CD4-positive, alpha-beta T cell (primary cell): ENCODE measurements around the gene PCDHGA2. TPM values are rescaled to one million over a fixed set of nuclear protein-coding genes. Genes with fewer than 3 reads are reported as not detected.
"Not testable (repeated sequence)": the region's sequence is repeated elsewhere in the genome, so short reads cannot be mapped to it uniquely, and the experiment has no call there.

ENCODE experiments used
- ATAC-seq: fragments of 200-7000 bp; cut with Tn5 transposase; one replicate; pipeline ENCODE4 v1.10.0; 2022; ENCODE audit warnings: mild to moderate bottlenecking; ENCODE audit not compliant: poor library complexity
- CTCF ChIA-PET: fragments of 350-600 bp; sonication (Branson Sonifier 250); formaldehyde crosslinking; loops from one replicate; lab custom pipeline; 2021; ENCODE audit warnings: antibody characterized with exemption, inconsistent platforms; lab: Charles Lee
- POLR2A ChIA-PET: fragments of 350-600 bp; sonication (Branson Sonifier 250); formaldehyde crosslinking; loops from one replicate; lab custom pipeline; 2021; ENCODE audit warnings: antibody characterized with exemption, inconsistent platforms; lab: Charles Lee
- DNase-seq, 14 experiments: peaks; one replicate each; pipeline ENCODE4 v3.0.0-alpha.2; 2013 to 2020; ENCODE audit warnings: mixed read lengths in 2 of 14
- H3K27ac ChIP-seq, 2 donors: one replicate each; pipeline versions ENCODE4 v1.5.1 to v1.7.0; 2013; ENCODE audit warnings: low read length in 2 of 2, low read depth in 1 of 2, mild to moderate bottlenecking in 1 of 2
- H3K27me3 ChIP-seq, 2 experiments: 1 replicate in 1 of 2; 2 replicates in 1 of 2; pipeline versions ENCODE4 v1.6.1 to v1.7.0; 2013; ENCODE audit warnings: low read length in 2 of 2, control low read depth in 1 of 2, mild to moderate bottlenecking in 1 of 2, moderate library complexity in 1 of 2; ENCODE audit not compliant: insufficient read depth in 2 of 2, control insufficient read depth in 1 of 2
- H3K36me3 ChIP-seq: one replicate; pipeline ENCODE4 v1.6.1; 2013; ENCODE audit warnings: low read length, control low read depth; ENCODE audit not compliant: insufficient read depth
- H3K4me1 ChIP-seq: one replicate; pipeline ENCODE4 v1.6.1; 2013; ENCODE audit warnings: low read length, control low read depth; ENCODE audit not compliant: insufficient read depth
- H3K4me3 ChIP-seq: one replicate; pipeline ENCODE4 v1.5.1; 2013; ENCODE audit warnings: mild to moderate bottlenecking, low read length, moderate library complexity
- H3K9me3 ChIP-seq, 2 experiments: 1 replicate in 1 of 2; 2 replicates in 1 of 2; pipeline versions ENCODE4 v1.6.1 to v1.7.0; 2013; ENCODE audit warnings: low read length in 2 of 2, mild to moderate bottlenecking in 2 of 2, control low read depth in 1 of 2, moderate library complexity in 1 of 2; ENCODE audit not compliant: control insufficient read depth in 1 of 2, insufficient read depth in 1 of 2
- H3K27ac Mint-ChIP-seq: one replicate; pipeline ENCODE4 v1.8.0; 2020; ENCODE audit warnings: mixed read lengths
- H3K27me3 Mint-ChIP-seq: one replicate; pipeline ENCODE4 v1.8.0; 2021; ENCODE audit warnings: mixed read lengths
- H3K36me3 Mint-ChIP-seq: one replicate; pipeline ENCODE4 v1.8.0; 2021; ENCODE audit warnings: low read depth, mixed read lengths
- H3K4me1 Mint-ChIP-seq: one replicate; pipeline ENCODE4 v1.8.0; 2021; ENCODE audit warnings: low read depth, mixed read lengths
- H3K4me3 Mint-ChIP-seq: one replicate; pipeline ENCODE4 v1.8.0; 2020; ENCODE audit warnings: mild to moderate bottlenecking, mixed read lengths
- H3K9me3 Mint-ChIP-seq: one replicate; pipeline ENCODE4 v1.8.0; 2020; ENCODE audit warnings: mixed read lengths
- intact Hi-C, 2 experiments: fragments of 100-400 bp; cut with DNase I in 1 of 2; cut with micrococcal nuclease in 1 of 2; formaldehyde crosslinking; loops; one replicate each; pipeline versions ENCODE4 v1.15.1 to v1.9.0; 2023 to 2025; cut with DNase I, micrococcal nuclease
- total RNA-seq, 174 experiments: library from RNA in 2 of 174; stranded (reverse) in 2 of 174; gene quantifications; one replicate each; pipeline ENCODE4 v1.2.3 and lab custom pipeline; 2021 to 2026
- TF ChIP-seq, protein P1 (sequence below): fragments of 200-600 bp; IDR thresholded peaks from one replicate; pipeline ENCODE4 v1.8.0; 2022; ENCODE audit warnings: antibody characterized with exemption, mild to moderate bottlenecking

Gene PCDHGA2
- total RNA-seq, 2 experiments from 2014 or later = not detected

DNA sequence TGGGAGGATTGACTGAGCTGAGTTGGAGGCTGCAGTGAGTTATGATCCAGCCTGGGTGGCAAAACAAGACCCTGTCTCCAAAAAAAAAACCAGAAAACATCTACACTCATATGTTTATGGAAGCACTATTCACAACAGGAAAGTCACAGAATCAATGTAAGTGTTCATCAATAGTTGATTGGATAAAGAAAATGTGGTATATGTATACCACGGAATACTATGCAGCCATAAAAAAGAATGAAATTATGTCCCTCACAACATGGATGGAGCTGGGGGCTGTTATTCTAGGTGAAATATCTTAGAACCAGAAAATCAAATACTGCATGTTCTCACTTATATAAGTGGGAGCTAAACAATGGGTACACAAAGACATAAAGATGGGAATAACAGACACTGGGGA lies 31.9 kb upstream of the PCDHGA2 start:
- TF ChIP-seq, protein P1, sequence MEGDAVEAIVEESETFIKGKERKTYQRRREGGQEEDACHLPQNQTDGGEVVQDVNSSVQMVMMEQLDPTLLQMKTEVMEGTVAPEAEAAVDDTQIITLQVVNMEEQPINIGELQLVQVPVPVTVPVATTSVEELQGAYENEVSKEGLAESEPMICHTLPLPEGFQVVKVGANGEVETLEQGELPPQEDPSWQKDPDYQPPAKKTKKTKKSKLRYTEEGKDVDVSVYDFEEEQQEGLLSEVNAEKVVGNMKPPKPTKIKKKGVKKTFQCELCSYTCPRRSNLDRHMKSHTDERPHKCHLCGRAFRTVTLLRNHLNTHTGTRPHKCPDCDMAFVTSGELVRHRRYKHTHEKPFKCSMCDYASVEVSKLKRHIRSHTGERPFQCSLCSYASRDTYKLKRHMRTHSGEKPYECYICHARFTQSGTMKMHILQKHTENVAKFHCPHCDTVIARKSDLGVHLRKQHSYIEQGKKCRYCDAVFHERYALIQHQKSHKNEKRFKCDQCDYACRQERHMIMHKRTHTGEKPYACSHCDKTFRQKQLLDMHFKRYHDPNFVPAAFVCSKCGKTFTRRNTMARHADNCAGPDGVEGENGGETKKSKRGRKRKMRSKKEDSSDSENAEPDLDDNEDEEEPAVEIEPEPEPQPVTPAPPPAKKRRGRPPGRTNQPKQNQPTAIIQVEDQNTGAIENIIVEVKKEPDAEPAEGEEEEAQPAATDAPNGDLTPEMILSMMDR = no peak
- peaks cover 88% of the 10 kb centered on the region for H3K36me3 Mint-ChIP-seq
- H3K9me3 Mint-ChIP-seq = peaks cover 20% of the 10 kb centered on the region
- Histone ChIP-seq H3K27me3 (no peaks in the 10 kb centered on the region), H3K36me3 (no peaks in the 10 kb centered on the region), H3K4me3 (no peak overlapping the region), H3K4me1 (no peaks in the 10 kb centered on the region), H3K27ac (no peak overlapping the region), H3K9me3 (peaks cover 38 to 75% of the 10 kb centered on the region in 2 experiments)
- DNase-seq (no peak), ATAC-seq (no peak)
- CTCF ChIA-PET = no interaction called here
- POLR2A ChIA-PET = interaction anchor here (1.1 kb wide), 1 partner anchor 13 kb away, joined by 3 read pairs; no protein-coding TSS in a partner anchor
- H3K4me1 Mint-ChIP-seq = no peaks in the 10 kb centered on the region
- no peaks in the 10 kb centered on the region for H3K27me3 Mint-ChIP-seq
- no peak overlapping the region for H3K27ac Mint-ChIP-seq
- H3K4me3 Mint-ChIP-seq = no peak overlapping the region
- intact Hi-C loops = no loop called here

DNA sequence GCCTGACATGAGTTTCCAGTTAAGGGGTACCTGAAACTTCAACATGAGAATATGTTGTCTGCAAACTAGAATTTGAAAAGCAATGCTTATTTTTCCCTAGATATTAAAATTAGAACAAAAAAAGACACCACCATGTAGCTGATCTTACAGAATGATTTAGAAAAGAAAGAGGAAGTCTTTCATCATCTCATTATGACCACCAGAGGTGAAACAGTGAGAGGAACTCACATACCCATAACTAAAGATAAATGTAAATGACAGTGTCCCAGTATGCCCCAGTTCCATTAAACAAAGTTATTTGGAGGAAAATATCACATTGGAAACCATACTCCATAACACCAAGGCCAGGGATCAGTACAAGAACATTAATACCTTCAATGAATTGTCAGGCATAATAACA lies 24.8 kb upstream of the PCDHGA2 start:
- intact Hi-C loops = no loop called here
- Mint-ChIP-seq H3K27ac (no peak overlapping the region), H3K36me3 (peaks cover 96% of the 10 kb centered on the region), H3K4me3 (no peak overlapping the region), H3K27me3 (no peaks in the 10 kb centered on the region), H3K9me3 (peaks cover 30% of the 10 kb centered on the region), H3K4me1 (peaks cover 16% of the 10 kb centered on the region)
- CTCF ChIA-PET = no interaction called here
- no peaks in the 10 kb centered on the region for H3K4me1 ChIP-seq
- peaks cover 2% of the 10 kb centered on the region for H3K36me3 ChIP-seq
- peaks cover 34 to 87% of the 10 kb centered on the region in 2 experiments for H3K9me3 ChIP-seq
- ATAC-seq (no peak), DNase-seq (no peak)
- POLR2A ChIA-PET = no interaction called here
- no peaks in the 10 kb centered on the region for H3K27me3 ChIP-seq
- TF ChIP-seq, protein P1 = no peak
- H3K4me3 ChIP-seq = no peak overlapping the region
- H3K27ac ChIP-seq = no peak overlapping the region

DNA sequence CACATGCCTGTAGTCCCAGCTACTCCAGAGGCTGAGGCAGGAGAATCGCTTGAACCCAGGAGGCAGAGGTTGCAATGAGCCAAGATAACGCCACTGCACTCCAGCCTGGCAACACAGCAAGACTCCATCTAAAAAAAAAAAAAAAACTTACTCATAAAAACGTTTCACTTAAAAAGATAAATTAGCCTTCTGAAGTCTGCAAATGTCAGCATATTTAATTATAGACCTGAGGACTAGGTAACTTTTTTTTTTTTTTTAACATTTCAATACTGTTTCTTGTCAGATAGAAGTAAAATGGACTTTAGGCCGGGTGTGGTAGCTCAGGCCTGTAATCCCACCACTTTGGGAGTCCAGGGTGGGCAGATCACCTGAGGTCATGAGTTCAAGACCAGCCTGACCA lies 21.6 kb upstream of the PCDHGA2 start:
- peaks cover 29% of the 10 kb centered on the region for H3K9me3 Mint-ChIP-seq
- DNase-seq, intact Hi-C loops, POLR2A ChIA-PET, H3K27me3 Mint-ChIP-seq, ATAC-seq, H3K27me3 ChIP-seq, H3K4me3 Mint-ChIP-seq, H3K27ac ChIP-seq, H3K27ac Mint-ChIP-seq, H3K4me3 ChIP-seq: not testable (repeated sequence)
- CTCF ChIA-PET = interaction anchor here (0.7 to 1.5 kb wide), 3 partner anchors 95 to 321 kb away, joined by 3 read pairs; partner anchors contain the start of gene PCDHGA11
- Histone ChIP-seq H3K36me3 (peaks cover 13% of the 10 kb centered on the region), H3K4me1 (peaks cover 14% of the 10 kb centered on the region), H3K9me3 (peaks cover 49 to 90% of the 10 kb centered on the region in 2 experiments)
- peaks cover 41% of the 10 kb centered on the region for H3K4me1 Mint-ChIP-seq
- peaks cover 96% of the 10 kb centered on the region for H3K36me3 Mint-ChIP-seq

DNA sequence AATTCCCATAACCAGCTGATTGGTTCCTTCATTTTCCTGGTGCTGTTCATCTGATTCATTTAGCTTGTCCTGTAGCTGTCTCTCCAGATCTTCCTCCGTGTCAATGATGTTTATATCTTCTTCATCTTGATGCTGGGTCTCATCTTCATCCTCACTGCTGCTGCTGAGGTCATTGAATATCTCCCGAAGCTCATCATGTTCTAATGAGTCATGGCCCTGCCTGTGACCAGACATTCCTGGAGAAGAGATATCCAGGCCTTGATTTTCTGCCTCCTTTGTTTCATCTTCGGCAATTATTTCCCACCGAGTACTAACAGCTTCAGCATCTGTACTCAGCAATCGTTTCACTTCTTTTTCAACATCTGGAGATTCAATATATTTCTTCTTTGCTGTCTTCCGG lies 19.4 kb upstream of the PCDHGA2 start:
- intact Hi-C loops = no loop called here
- H3K4me1 Mint-ChIP-seq = peaks cover 41% of the 10 kb centered on the region
- peaks cover 43 to 74% of the 10 kb centered on the region in 2 experiments for H3K9me3 ChIP-seq
- peaks cover 14% of the 10 kb centered on the region for H3K4me1 ChIP-seq
- peak overlapping the region; percentile 95 for H3K4me3 Mint-ChIP-seq
- H3K27ac Mint-ChIP-seq = peak overlapping the region; percentile 97
- CTCF ChIA-PET = interaction anchor here (1.0 to 2.9 kb wide), 8 partner anchors 23 to 248 kb away, joined by 3 to 23 read pairs (median 5); partner anchors contain the start of genes PCDHGA10 and PCDHGB4
- POLR2A ChIA-PET = interaction anchor here (1.2 to 2.7 kb wide), 2 partner anchors 239 to 317 kb away, joined by 3 to 14 read pairs; no protein-coding TSS in a partner anchor
- H3K36me3 Mint-ChIP-seq = peaks cover 85% of the 10 kb centered on the region
- DNase-seq (no peak), ATAC-seq (no peak)
- H3K4me3 ChIP-seq = no peak overlapping the region
- H3K27me3 ChIP-seq = no peaks in the 10 kb centered on the region
- no peaks in the 10 kb centered on the region for H3K27me3 Mint-ChIP-seq
- TF ChIP-seq, protein P1 = no peak
- no peak overlapping the region for H3K27ac ChIP-seq
- peaks cover 13% of the 10 kb centered on the region for H3K36me3 ChIP-seq
- H3K9me3 Mint-ChIP-seq = peaks cover 24% of the 10 kb centered on the region
